Measurements from ENCODE around the gene HELZ. TPM values are rescaled to one million over a fixed set of nuclear protein-coding genes. Genes with fewer than 3 reads are reported as not detected.

The HELZ gene
- polyA plus RNA-seq, 2 of the 4 experiments (the other 2 are of a cell fraction), result 5.6 to 18.3 TPM

- Histone ChIP-seq H3K4me1 (no peaks in the 10 kb centered on the region), H3K4me3 (no peak overlapping the region), H3K4me2 (no peak overlapping the region), H3K27ac (no peak overlapping the region), H3K9me3 (no peaks in the 10 kb centered on the region)
- WGBS (ENCODE audit: missing lambda C conversion rate), result 83% methylated on average over 13 of the region's 13 CpGs
- FAIRE-seq (no peak), ATAC-seq (no peak), DNase-seq (ENCODE audit: low read depth in 1 of 2, low spot score in 1 of 2) (no peak)
- ChIA-PET POLR2A (interaction anchor here (0.9 kb wide), 1 partner anchor 48 kb away, joined by 3 read pairs; no protein-coding TSS in a partner anchor), CTCF (interaction anchor here (0.6 to 1.6 kb wide), 5 partner anchors 9 to 908 kb away, joined by 3 to 6 read pairs (median 5); no protein-coding TSS in a partner anchor)
- no peak for TF ChIP-seq TFCP2L1 (CRISPR knock-in tag; IDR thresholded peaks at IDR 0.05)
- TF ChIP-seq ZSCAN20 (CRISPR knock-in tag; IDR thresholded peaks at IDR 0.05), result no peak
- TF ChIP-seq BCL3 (IDR thresholded peaks at IDR 0.05), result no peak
- no peak for TF ChIP-seq GATA3 (IDR thresholded peaks at IDR 0.05; ENCODE audit: borderline replicate concordance)
- TF ChIP-seq NFE2L2 (conservative IDR thresholded peaks at IDR 0.05; ENCODE audit: low read length), result no peak
- TF ChIP-seq REST (IDR thresholded peaks at IDR 0.05), result no peak
- no peak for TF ChIP-seq KDM5A (IDR thresholded peaks at IDR 0.05)
- TF ChIP-seq FOSL2 (IDR thresholded peaks at IDR 0.05), result no peak
- TF ChIP-seq FOSL2 (CRISPR knock-in tag; IDR thresholded peaks at IDR 0.05), result no peak
- no peak for TF ChIP-seq PBX3 (IDR thresholded peaks at IDR 0.05)
- TF ChIP-seq HEYL (CRISPR knock-in tag; IDR thresholded peaks at IDR 0.05), result no peak
- no peak for TF ChIP-seq CTCF (IDR thresholded peaks at IDR 0.05)
- no peak for TF ChIP-seq SREBF2 (IDR thresholded peaks at IDR 0.05)
- TF ChIP-seq CHD2 (IDR thresholded peaks at IDR 0.05; ENCODE audit: low read length, partially characterized antibody), result no peak
- TF ChIP-seq HMGXB4 (CRISPR knock-in tag; IDR thresholded peaks at IDR 0.05; ENCODE audit: borderline replicate concordance), result no peak
- no peak for TF ChIP-seq CHD4 (IDR thresholded peaks at IDR 0.05; ENCODE audit: borderline replicate concordance)
- no peak for TF ChIP-seq E2F6 (IDR thresholded peaks at IDR 0.05; ENCODE audit: borderline replicate concordance, low read depth)
- no peak for TF ChIP-seq ZC3H11A (IDR thresholded peaks at IDR 0.05)
Measured at GRCh38 chr17:67107811-67108775, 136.9 kb downstream of the HELZ start.
